ENCODE results near the gene AOC2.

GRCh38 chr17:42894283-42895184 is 50.2 kb downstream of the AOC2 start:
- TF ChIP-seq GATA2 (IDR thresholded peaks at IDR 0.05; ENCODE audit: low read depth, low read length) (no peak), GATA3 (IDR thresholded peaks at IDR 0.05; ENCODE audit: low read depth, low read length) (no peak)

Measured in SH-SY5Y (cell line).